22Rv1 (cell line): Measurements from ENCODE around the gene CTRL.

ENCODE experiments used
- ZFX ChIP-seq: fragments of 450-650 bp; IDR thresholded peaks from 2 replicates; pipeline ENCODE4 v1.6.1; 2017; ENCODE audit warnings: antibody characterized with exemption, borderline replicate concordance
- TF ChIP-seq, protein P1 (sequence below): fragments of 450-650 bp; IDR thresholded peaks from 2 replicates; pipeline ENCODE4 v1.5.1; 2017; ENCODE audit warnings: mild to moderate bottlenecking

DNA sequence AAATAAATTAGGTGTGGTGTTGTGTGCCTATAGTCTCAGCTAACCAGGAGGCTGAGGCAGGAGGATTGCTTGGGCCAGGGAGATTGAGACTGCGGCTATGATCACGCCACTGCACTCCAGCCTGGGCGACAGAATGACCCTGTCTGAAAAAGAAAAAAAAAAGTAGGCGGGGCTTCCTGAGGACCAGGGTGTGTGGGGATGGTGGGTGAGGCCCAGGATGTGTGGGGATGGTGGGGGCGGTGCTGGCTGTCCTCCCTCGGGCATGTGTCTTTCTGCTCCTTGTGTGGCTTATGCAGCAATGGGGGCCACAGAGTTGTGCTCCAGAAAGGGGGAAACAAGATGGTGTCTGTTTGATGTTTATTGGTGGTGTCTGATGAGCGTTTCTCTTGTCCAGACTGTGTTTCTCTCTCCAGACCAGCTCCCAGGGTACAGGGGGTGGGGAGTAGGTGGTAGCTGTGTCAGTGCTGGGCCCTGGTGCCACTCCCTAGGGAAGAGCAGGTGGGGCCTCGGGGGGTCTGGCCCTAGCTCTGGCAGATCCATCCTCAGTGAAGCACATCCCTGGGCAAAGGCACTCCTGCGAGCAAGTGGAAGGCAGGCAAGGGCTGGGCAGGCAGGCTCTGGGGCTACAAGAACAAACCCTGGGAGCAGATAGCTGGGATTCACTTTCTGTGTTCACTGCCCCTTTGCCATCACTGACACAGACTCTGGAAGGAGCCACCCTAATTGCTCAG is 10.0 kb upstream of the CTRL start:
- TF ChIP-seq, protein P1, sequence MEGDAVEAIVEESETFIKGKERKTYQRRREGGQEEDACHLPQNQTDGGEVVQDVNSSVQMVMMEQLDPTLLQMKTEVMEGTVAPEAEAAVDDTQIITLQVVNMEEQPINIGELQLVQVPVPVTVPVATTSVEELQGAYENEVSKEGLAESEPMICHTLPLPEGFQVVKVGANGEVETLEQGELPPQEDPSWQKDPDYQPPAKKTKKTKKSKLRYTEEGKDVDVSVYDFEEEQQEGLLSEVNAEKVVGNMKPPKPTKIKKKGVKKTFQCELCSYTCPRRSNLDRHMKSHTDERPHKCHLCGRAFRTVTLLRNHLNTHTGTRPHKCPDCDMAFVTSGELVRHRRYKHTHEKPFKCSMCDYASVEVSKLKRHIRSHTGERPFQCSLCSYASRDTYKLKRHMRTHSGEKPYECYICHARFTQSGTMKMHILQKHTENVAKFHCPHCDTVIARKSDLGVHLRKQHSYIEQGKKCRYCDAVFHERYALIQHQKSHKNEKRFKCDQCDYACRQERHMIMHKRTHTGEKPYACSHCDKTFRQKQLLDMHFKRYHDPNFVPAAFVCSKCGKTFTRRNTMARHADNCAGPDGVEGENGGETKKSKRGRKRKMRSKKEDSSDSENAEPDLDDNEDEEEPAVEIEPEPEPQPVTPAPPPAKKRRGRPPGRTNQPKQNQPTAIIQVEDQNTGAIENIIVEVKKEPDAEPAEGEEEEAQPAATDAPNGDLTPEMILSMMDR, result no peak
- no peak for TF ChIP-seq ZFX
